ENCODE data around the gene SNED1. TPM values are rescaled to one million over a fixed set of nuclear protein-coding genes. Genes with fewer than 3 reads are reported as not detected.

The SNED1 gene
- total and polyA plus RNA-seq, 9 of the 15 experiments (the other 6 are each of a cell fraction or from before 2014, with no cell fraction given) = 0.03 to 0.07 (median 0.05) TPM; not detected in 5

GRCh38 chr2:241102239-241102803, 103.9 kb downstream of the SNED1 start, which contains the start of gene MTERF4 (continued):
- TF ChIP-seq HNRNPK (IDR thresholded peaks at IDR 0.05; ENCODE audit: low read depth, low read length, poor library complexity, severe bottlenecking) (no peak), ZZZ3 (IDR thresholded peaks at IDR 0.05) (no peak), ZNF217 (CRISPR knock-in tag; IDR thresholded peaks at IDR 0.05) (no peak), NR2F6 (CRISPR knock-in tag; IDR thresholded peaks at IDR 0.05) (no peak), RCOR1 (IDR thresholded peaks at IDR 0.05; ENCODE audit: borderline replicate concordance in 1 of 2, low read depth in 2 of 2, low read length in 2 of 2) (peak in 1 of 2 experiments; percentile 68; a peak in 1 of 4 replicates), HDAC6 (IDR thresholded peaks at IDR 0.05; ENCODE audit: low read depth, low read length) (no peak), XRCC3 (IDR thresholded peaks at IDR 0.05) (no peak), HSF4 (CRISPR knock-in tag; IDR thresholded peaks at IDR 0.05; ENCODE audit: borderline replicate concordance) (no peak), ZNF583 (CRISPR knock-in tag; IDR thresholded peaks at IDR 0.05) (no peak), GTF2B (IDR thresholded peaks at IDR 0.05; ENCODE audit: extremely low read depth, insufficient read length) (no peak), MTA2 (IDR thresholded peaks at IDR 0.05; ENCODE audit: low read depth) (no peak), NONO (IDR thresholded peaks at IDR 0.05; ENCODE audit: low read depth in 2 of 2, low read length in 1 of 2) (peak; percentile 77 to 79; a peak in 3 of 4 replicates), NCOA2 (IDR thresholded peaks at IDR 0.05; ENCODE audit: partially characterized antibody in 2 of 2) (no peak), TAL1 (IDR thresholded peaks at IDR 0.05) (no peak), RUNX1 (IDR thresholded peaks at IDR 0.05; ENCODE audit: low read depth) (no peak), ZNF431 (CRISPR knock-in tag; IDR thresholded peaks at IDR 0.05) (peak; percentile 65; the same call in 1 of the 2 replicates), PPARD (CRISPR knock-in tag; IDR thresholded peaks at IDR 0.05) (no peak), KDM1A (IDR thresholded peaks at IDR 0.05) (no peak), SMAD3 (CRISPR knock-in tag; conservative IDR thresholded peaks at IDR 0.05) (no peak)
- TF ChIP-seq, protein P1, sequence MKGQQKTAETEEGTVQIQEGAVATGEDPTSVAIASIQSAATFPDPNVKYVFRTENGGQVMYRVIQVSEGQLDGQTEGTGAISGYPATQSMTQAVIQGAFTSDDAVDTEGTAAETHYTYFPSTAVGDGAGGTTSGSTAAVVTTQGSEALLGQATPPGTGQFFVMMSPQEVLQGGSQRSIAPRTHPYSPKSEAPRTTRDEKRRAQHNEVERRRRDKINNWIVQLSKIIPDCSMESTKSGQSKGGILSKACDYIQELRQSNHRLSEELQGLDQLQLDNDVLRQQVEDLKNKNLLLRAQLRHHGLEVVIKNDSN (CRISPR knock-in tag; IDR thresholded peaks at IDR 0.05) = 0 out of 2 replicates have a peak, but pooled peaks have one; percentile 16
- TF ChIP-seq, protein P2, sequence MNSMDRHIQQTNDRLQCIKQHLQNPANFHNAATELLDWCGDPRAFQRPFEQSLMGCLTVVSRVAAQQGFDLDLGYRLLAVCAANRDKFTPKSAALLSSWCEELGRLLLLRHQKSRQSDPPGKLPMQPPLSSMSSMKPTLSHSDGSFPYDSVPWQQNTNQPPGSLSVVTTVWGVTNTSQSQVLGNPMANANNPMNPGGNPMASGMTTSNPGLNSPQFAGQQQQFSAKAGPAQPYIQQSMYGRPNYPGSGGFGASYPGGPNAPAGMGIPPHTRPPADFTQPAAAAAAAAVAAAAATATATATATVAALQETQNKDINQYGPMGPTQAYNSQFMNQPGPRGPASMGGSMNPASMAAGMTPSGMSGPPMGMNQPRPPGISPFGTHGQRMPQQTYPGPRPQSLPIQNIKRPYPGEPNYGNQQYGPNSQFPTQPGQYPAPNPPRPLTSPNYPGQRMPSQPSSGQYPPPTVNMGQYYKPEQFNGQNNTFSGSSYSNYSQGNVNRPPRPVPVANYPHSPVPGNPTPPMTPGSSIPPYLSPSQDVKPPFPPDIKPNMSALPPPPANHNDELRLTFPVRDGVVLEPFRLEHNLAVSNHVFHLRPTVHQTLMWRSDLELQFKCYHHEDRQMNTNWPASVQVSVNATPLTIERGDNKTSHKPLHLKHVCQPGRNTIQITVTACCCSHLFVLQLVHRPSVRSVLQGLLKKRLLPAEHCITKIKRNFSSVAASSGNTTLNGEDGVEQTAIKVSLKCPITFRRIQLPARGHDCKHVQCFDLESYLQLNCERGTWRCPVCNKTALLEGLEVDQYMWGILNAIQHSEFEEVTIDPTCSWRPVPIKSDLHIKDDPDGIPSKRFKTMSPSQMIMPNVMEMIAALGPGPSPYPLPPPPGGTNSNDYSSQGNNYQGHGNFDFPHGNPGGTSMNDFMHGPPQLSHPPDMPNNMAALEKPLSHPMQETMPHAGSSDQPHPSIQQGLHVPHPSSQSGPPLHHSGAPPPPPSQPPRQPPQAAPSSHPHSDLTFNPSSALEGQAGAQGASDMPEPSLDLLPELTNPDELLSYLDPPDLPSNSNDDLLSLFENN (IDR thresholded peaks at IDR 0.05; ENCODE audit: low read depth in 2 of 2, low read length in 2 of 2) = no peak
- TF ChIP-seq, protein P3, sequence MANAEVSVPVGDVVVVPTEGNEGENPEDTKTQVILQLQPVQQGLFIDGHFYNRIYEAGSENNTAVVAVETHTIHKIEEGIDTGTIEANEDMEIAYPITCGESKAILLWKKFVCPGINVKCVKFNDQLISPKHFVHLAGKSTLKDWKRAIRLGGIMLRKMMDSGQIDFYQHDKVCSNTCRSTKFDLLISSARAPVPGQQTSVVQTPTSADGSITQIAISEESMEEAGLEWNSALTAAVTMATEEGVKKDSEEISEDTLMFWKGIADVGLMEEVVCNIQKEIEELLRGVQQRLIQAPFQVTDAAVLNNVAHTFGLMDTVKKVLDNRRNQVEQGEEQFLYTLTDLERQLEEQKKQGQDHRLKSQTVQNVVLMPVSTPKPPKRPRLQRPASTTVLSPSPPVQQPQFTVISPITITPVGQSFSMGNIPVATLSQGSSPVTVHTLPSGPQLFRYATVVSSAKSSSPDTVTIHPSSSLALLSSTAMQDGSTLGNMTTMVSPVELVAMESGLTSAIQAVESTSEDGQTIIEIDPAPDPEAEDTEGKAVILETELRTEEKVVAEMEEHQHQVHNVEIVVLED (CRISPR knock-in tag; IDR thresholded peaks at IDR 0.05) = peak; percentile 77
